ENCODE measurements around the gene GNAI1.

Gene GNAI1

GRCh38 chr7:80216996-80217842 is 82.6 kb downstream of the GNAI1 start:
- DNase-seq, result no peak

- no peak for DNase-seq
Measured at GRCh38 chr7:80218723-80219122, 84.1 kb downstream of the GNAI1 start.

GRCh38 chr7:80220022-80220634 is 85.5 kb downstream of the GNAI1 start:
- no peak for DNase-seq

- DNase-seq, result no peak
Measured at GRCh38 chr7:80224415-80224814, 89.8 kb downstream of the GNAI1 start.

- DNase-seq, result no peak
Measured at GRCh38 chr7:80225361-80225760, 90.7 kb downstream of the GNAI1 start.

GRCh38 chr7:80226629-80227028 is 92.0 kb downstream of the GNAI1 start:
- no peak for DNase-seq

- no peak for DNase-seq
Measured at GRCh38 chr7:80230327-80230726, 95.7 kb downstream of the GNAI1 start.

- DNase-seq, result no peak
Measured at GRCh38 chr7:80231707-80232106, 97.1 kb downstream of the GNAI1 start.

GRCh38 chr7:80232979-80233724 is 98.5 kb downstream of the GNAI1 start:
- no peak for DNase-seq

- DNase-seq, result no peak
Measured at GRCh38 chr7:80235334-80235733, 100.7 kb downstream of the GNAI1 start.

GRCh38 chr7:80236681-80237080 is 102.0 kb downstream of the GNAI1 start:
- no peak for DNase-seq

GRCh38 chr7:80240265-80241025 is 105.8 kb downstream of the GNAI1 start:
- DNase-seq, result no peak

GRCh38 chr7:80241671-80242070 is 107.0 kb downstream of the GNAI1 start:
- no peak for DNase-seq

- DNase-seq, result no peak
Measured at GRCh38 chr7:80243425-80243824, 108.8 kb downstream of the GNAI1 start.

- no peak for DNase-seq
Measured at GRCh38 chr7:80244206-80244916, 109.7 kb downstream of the GNAI1 start.

- DNase-seq, result no peak
Measured at GRCh38 chr7:80247144-80247543, 112.5 kb downstream of the GNAI1 start.

GRCh38 chr7:80247891-80248290 is 113.3 kb downstream of the GNAI1 start:
- no peak for DNase-seq

- no peak for DNase-seq
Measured at GRCh38 chr7:80249184-80249583, 114.6 kb downstream of the GNAI1 start.

- no peak for DNase-seq
Measured at GRCh38 chr7:80249619-80250295, 115.1 kb downstream of the GNAI1 start.

GRCh38 chr7:80253237-80253636 is 118.6 kb downstream of the GNAI1 start:
- DNase-seq, result no peak

- DNase-seq, result no peak
Measured at GRCh38 chr7:80253653-80254052, 119.0 kb downstream of the GNAI1 start.

- DNase-seq, result no peak
Measured at GRCh38 chr7:80255656-80256055, 121.0 kb downstream of the GNAI1 start.

Measured in activated naive CD4-positive, alpha-beta T cell treated with Interleukin-2 at 50 U/mL for 16 hours (primary cell).